ENCODE data around the gene PRDM12.
"Not testable (repeated sequence)": the region's sequence is repeated elsewhere in the genome, so short reads cannot be mapped to it uniquely, and the experiment has no call there.

The PRDM12 gene

GRCh38 chr9:130665431-130666392 is 1.3 kb downstream of the PRDM12 start:
- no peak for DNase-seq

GRCh38 chr9:130666393-130667119 is 2.2 kb downstream of the PRDM12 start:
- no peak for DNase-seq

GRCh38 chr9:130667120-130667435 is 2.7 kb downstream of the PRDM12 start:
- DNase-seq, result no peak

GRCh38 chr9:130668196-130668595 is 3.8 kb downstream of the PRDM12 start:
- DNase-seq, result no peak

- DNase-seq, result no peak
These were observed 4.3 kb downstream of the PRDM12 start for GRCh38 chr9:130668659-130669058.

- DNase-seq, result no peak
These were observed 5.6 kb downstream of the PRDM12 start for GRCh38 chr9:130669965-130670364.

GRCh38 chr9:130670644-130671043 is 6.2 kb downstream of the PRDM12 start:
- DNase-seq, result no peak

GRCh38 chr9:130672466-130672865 is 8.1 kb downstream of the PRDM12 start:
- DNase-seq, result no peak

- DNase-seq, result no peak
These were observed 8.7 kb downstream of the PRDM12 start for GRCh38 chr9:130672933-130673615.

GRCh38 chr9:130675396-130675795 is 11.0 kb downstream of the PRDM12 start:
- no peak for DNase-seq

- no peak for DNase-seq
These were observed 12.9 kb downstream of the PRDM12 start for GRCh38 chr9:130677252-130677651.

- DNase-seq, result peak; percentile 65
These were observed 16.7 kb downstream of the PRDM12 start for GRCh38 chr9:130680836-130681768.

- DNase-seq, result no peak
These were observed 17.5 kb downstream of the PRDM12 start for GRCh38 chr9:130681769-130682420.

- DNase-seq, result peak; percentile 43
These were observed 18.2 kb downstream of the PRDM12 start for GRCh38 chr9:130682421-130683121.

GRCh38 chr9:130685104-130685503 is 20.7 kb downstream of the PRDM12 start:
- DNase-seq, result no peak

- not testable (repeated sequence) for DNase-seq
These were observed 21.6 kb downstream of the PRDM12 start for GRCh38 chr9:130685945-130686344.

- DNase-seq, result no peak
These were observed 23.2 kb downstream of the PRDM12 start for GRCh38 chr9:130687615-130688014.

- DNase-seq, result no peak
These were observed 23.7 kb downstream of the PRDM12 start for GRCh38 chr9:130688072-130688471.

- DNase-seq, result no peak
These were observed 25.2 kb downstream of the PRDM12 start for GRCh38 chr9:130689572-130689936.

GRCh38 chr9:130689937-130690700 is 25.7 kb downstream of the PRDM12 start:
- DNase-seq, result no peak
